HepG2 (cell line): Measurements from ENCODE around the gene HSD11B1L. TPM values are rescaled to one million over a fixed set of nuclear protein-coding genes. Genes with fewer than 3 reads are reported as not detected.

Experiments
- ATAC-seq: fragments of 200-7000 bp; cut with Tn5 transposase; 3 replicates; pipeline ENCODE4 v1.9.1; 2020; ENCODE audit warnings: mild to moderate bottlenecking, moderate library complexity
- BruUV-seq: library from RNA; stranded (reverse); fragments of 400-500 nt; replicated peaks from 2 replicates; lab custom pipeline; 2021; lab: Mats Ljungman, UMichigan
- CTCF ChIA-PET: fragments of 300-600 bp; formaldehyde crosslinking; extraction: SDS; loops from one replicate; lab custom pipeline; 2021; ENCODE audit warnings: low total read pairs, inconsistent platforms, low intra/inter-chr PET ratio; lab: Yijun Ruan, JAX
- POLR2A ChIA-PET: fragments of 350-600 bp; sonication (Branson Sonifier 250); formaldehyde crosslinking; loops from one replicate; lab custom pipeline; 2020; ENCODE audit warnings: antibody characterized with exemption, inconsistent platforms; lab: Yijun Ruan, JAX
- DNase-seq: peaks from one replicate; pipeline ENCODE4 v3.0.0-alpha.2; 2015; ENCODE audit warnings: low spot score
- FAIRE-seq: peaks from 3 replicates; lab custom pipeline; 2011; peaks lifted over from hg19 to GRCh38; lab: Jason Lieb, UNC
- H2AFZ ChIP-seq: one replicate; pipeline ENCODE4 v1.6.1; 2011; ENCODE audit warnings: low read length, inconsistent platforms
- H3K27ac ChIP-seq: fragments of 300-600 bp; 3 replicates; pipeline ENCODE4 v1.8.0; 2011; ENCODE audit warnings: mixed run types, mild to moderate bottlenecking, mixed read lengths, low read length, inconsistent platforms; ENCODE audit not compliant: insufficient read depth; ENCODE audit errors: extremely low read length
- H3K27me3 ChIP-seq, 2 experiments: fragments of 200-600 bp in 1 of 2; 2 replicates in 1 of 2; 3 replicates in 1 of 2; pipeline versions ENCODE4 v1.6.0 to v1.8.0; 2011; ENCODE audit warnings: low read length in 2 of 2, mild to moderate bottlenecking in 2 of 2, moderate library complexity in 2 of 2, inconsistent platforms in 1 of 2; ENCODE audit not compliant: insufficient read depth in 2 of 2, control insufficient read depth in 1 of 2
- H3K36me3 ChIP-seq, 2 experiments: fragments of 200-600 bp in 1 of 2; replicated peaks in 1 of 2; 2 replicates in 1 of 2; 3 replicates in 1 of 2; pipeline versions ENCODE4 v1.5.1 to v1.8.0; 2011; ENCODE audit warnings: low read length in 2 of 2, inconsistent platforms in 1 of 2; ENCODE audit not compliant: insufficient read depth in 2 of 2, control insufficient read depth in 1 of 2
- H3K4me1 ChIP-seq: 2 replicates; pipeline ENCODE4 v1.5.1; 2012; ENCODE audit warnings: low read length, inconsistent platforms; ENCODE audit not compliant: insufficient read depth
- H3K4me2 ChIP-seq: 2 replicates; pipeline ENCODE4 v1.6.0; 2011; ENCODE audit warnings: low read depth, low read length, inconsistent platforms
- H3K4me3 ChIP-seq, 3 experiments: fragments of 200-600 bp in 1 of 3; sonication (generic), shearing (Covaris generic) in 1 of 3; replicated peaks in 1 of 3; 2 replicates each; pipeline ENCODE4 v1.5.1; 2011 to 2016; ENCODE audit warnings: low read length in 3 of 3, inconsistent platforms in 2 of 3, low read depth in 2 of 3, mild to moderate bottlenecking in 2 of 3, control low read depth in 1 of 3, mixed read lengths in 1 of 3; ENCODE audit not compliant: insufficient read depth in 1 of 3
- H3K79me2 ChIP-seq: one replicate; pipeline ENCODE4 v1.6.1; 2011; ENCODE audit warnings: low read length, inconsistent platforms; ENCODE audit not compliant: insufficient read depth
- H3K9ac ChIP-seq: 2 replicates; pipeline ENCODE4 v1.6.0; 2011; ENCODE audit warnings: mild to moderate bottlenecking, low read depth, low read length, inconsistent platforms; ENCODE audit not compliant: insufficient read depth
- H3K9me3 ChIP-seq: 2 replicates; pipeline ENCODE4 v1.5.1; 2012; ENCODE audit warnings: mild to moderate bottlenecking, low read length
- H4K20me1 ChIP-seq: 2 replicates; pipeline ENCODE4 v1.6.0; 2011; ENCODE audit warnings: inconsistent platforms, mild to moderate bottlenecking, low read length, moderate library complexity; ENCODE audit not compliant: insufficient read depth
- ARID2 ChIP-seq: sonication (generic); formaldehyde crosslinking; IDR thresholded peaks from 2 replicates; pipeline ENCODE4 v1.8.1; 2022; ENCODE audit warnings: mild to moderate bottlenecking, missing genetic modification reagents, borderline replicate concordance
- FOXM1 ChIP-seq: sonication (generic); formaldehyde crosslinking; IDR thresholded peaks from 2 replicates; pipeline ENCODE4 v1.5.0; 2020; ENCODE audit warnings: missing genetic modification reagents
- GTF2F1 ChIP-seq: fragments of 150-350 bp; IDR thresholded peaks from 2 replicates; pipeline ENCODE4 v1.6.1; 2014; ENCODE audit warnings: low read length
- HCFC1 ChIP-seq: fragments of 150-350 bp; IDR thresholded peaks from 2 replicates; pipeline ENCODE4 v1.6.1; 2014; ENCODE audit warnings: low read depth, low read length
- KLF6 ChIP-seq: IDR thresholded peaks from 2 replicates; pipeline ENCODE4 v1.8.0; 2016; ENCODE audit warnings: missing biosample characterization, missing genetic modification reagents
- XRCC5 ChIP-seq: fragments of 200-400 bp; formaldehyde crosslinking; optimal IDR thresholded peaks from 2 replicates; pipeline ENCODE3; 2017; ENCODE audit warnings: mild to moderate bottlenecking, low read length
- ZNF34 ChIP-seq: sonication (generic); formaldehyde crosslinking; IDR thresholded peaks from 2 replicates; pipeline ENCODE4 v1.4.0; 2020; ENCODE audit warnings: mild to moderate bottlenecking, missing genetic modification reagents, borderline replicate concordance
- ZNF547 ChIP-seq: sonication (generic); formaldehyde crosslinking; IDR thresholded peaks from 2 replicates; pipeline ENCODE4 v1.5.1; 2020; ENCODE audit warnings: mild to moderate bottlenecking, missing genetic modification reagents
- ZNF614 ChIP-seq: IDR thresholded peaks from 2 replicates; pipeline ENCODE4 v1.6.1; 2018; ENCODE audit warnings: missing biosample characterization, missing genetic modification reagents, inconsistent platforms, borderline replicate concordance
- ZNF709 ChIP-seq: sonication (generic); formaldehyde crosslinking; IDR thresholded peaks from 2 replicates; pipeline ENCODE4 v1.5.0; 2020; ENCODE audit warnings: mild to moderate bottlenecking, missing genetic modification reagents
- ZNF850 ChIP-seq: sonication (generic); formaldehyde crosslinking; conservative IDR thresholded peaks from 2 replicates; pipeline ENCODE4 v1.9.0; 2021; ENCODE audit warnings: mild to moderate bottlenecking, missing genetic modification reagents
- ZSCAN12 ChIP-seq: sonication (generic); formaldehyde crosslinking; IDR thresholded peaks from 2 replicates; pipeline ENCODE4 v1.9.0; 2021; ENCODE audit warnings: mild to moderate bottlenecking, missing genetic modification reagents
- WGBS: methylation state at CpG from one replicate; pipeline ENCODE4 v1.1.6; 2017; ENCODE audit warnings: low lambda C conversion rate; 5-methylcytosine and 5-hydroxymethylcytosine counted together
- in situ Hi-C: cut with HindIII; loops from 2 replicates; pipeline ENCODE4 v1.10.0; 2017; ENCODE audit warnings: low pct_unique_long_range_greater_than_20kb; ENCODE audit not compliant: extremely low pct_ligation_motif_present
- intact Hi-C: fragments of 100-400 bp; cut with micrococcal nuclease; formaldehyde crosslinking; loops from one replicate; pipeline ENCODE4 v1.10.0; 2022; ENCODE audit not compliant: unreplicated experiment
- polyA plus RNA-seq, 8 experiments: library from polyadenylated mRNA; depleted of rRNA in 3 of 8; stranded (reverse) in 7 of 8; unstranded in 1 of 8; fragments of >200 nt; fragmentation: Illumina TruSeq in 4 of 8; extraction: Trizol in 4 of 8; gene quantifications; 2 replicates each; pipeline versions ENCODE4 v1.2.1 to v1.2.3, GENCODE V29; 2011 to 2016; ENCODE audit warnings: low read depth in 4 of 8, missing spikeins in 1 of 8, mixed read lengths in 1 of 8; ENCODE audit not compliant: insufficient read depth in 1 of 8
- total RNA-seq, 5 experiments: library from RNA; depleted of rRNA; stranded (reverse); fragments of >200 nt; fragmentation: Illumina TruSeq; extraction: Trizol; gene quantifications; 2 replicates each; pipeline ENCODE4 v1.2.3, GENCODE V29; 2016; ENCODE audit warnings: low read depth in 1 of 5

HSD11B1L gene
- total and polyA plus RNA-seq, 2 of the 13 experiments (the other 11 are each of a cell fraction or from before 2014, with no cell fraction given), result 2.8 to 3.9 TPM

- Histone ChIP-seq H3K9me3 (no peaks in the 10 kb centered on the region), H3K9ac (peak overlapping the region; percentile 93), H3K4me3 (peak overlapping the region in 2 of 3 experiments; percentile 78 to 98; a peak in 3 of 6 replicates), H2AFZ (no peak overlapping the region)
- DNase-seq (no peak), FAIRE-seq (no peak)
- in situ Hi-C loops, result no loop called here
- TF ChIP-seq FOXM1 (CRISPR knock-in tag) (no peak), ZNF547 (CRISPR knock-in tag) (no peak), ARID2 (no peak), HCFC1 (no peak), ZSCAN12 (CRISPR knock-in tag) (no peak), ZNF709 (CRISPR knock-in tag) (no peak), ZNF850 (CRISPR knock-in tag) (no peak), GTF2F1 (no peak), ZNF34 (CRISPR knock-in tag) (no peak), KLF6 (CRISPR knock-in tag) (no peak), XRCC5 (no peak), ZNF614 (CRISPR knock-in tag) (no peak)
- TF ChIP-seq, all 625 proteins: peak for 0
- intact Hi-C loops, result no loop called here
- 85% methylated on average over 8 of the region's 8 CpGs for WGBS
- H3K4me2 ChIP-seq, result peak overlapping the region; percentile 92
- peak overlapping the region; percentile 95 for H3K27ac ChIP-seq
- H3K79me2 ChIP-seq, result peaks cover 47% of the 10 kb centered on the region
- ATAC-seq, result no peak
- POLR2A ChIA-PET, result interaction anchor here (1.2 to 4.7 kb wide), 5 partner anchors 22 to 97 kb away, joined by 3 to 95 read pairs (median 9); partner anchors contain the start of gene RPL36
- H3K36me3 ChIP-seq, result peaks cover 18 to 41% of the 10 kb centered on the region in 2 experiments; a peak in 4 of 5 replicates
- H3K4me1 ChIP-seq, result peaks cover 38% of the 10 kb centered on the region
- CTCF ChIA-PET, result no interaction called here
- H3K27me3 ChIP-seq, result no peaks in the 10 kb centered on the region; a peak in 1 of 5 replicates
- BruUV-seq, result TSS peak; percentile 41
- H4K20me1 ChIP-seq, result peaks cover 24% of the 10 kb centered on the region
Measured at GRCh38 chr19:5717215-5717935, 36.5 kb downstream of the HSD11B1L start.
